AG09319 (cell line): ENCODE results near the gene TNFRSF14.

Source experiments
- DNase-seq: peaks from one replicate; pipeline ENCODE4 v3.0.0-alpha.2; 2010; ENCODE audit warnings: low read depth; ENCODE audit errors: extremely low read depth
- TF ChIP-seq, protein P1 (sequence below): IDR thresholded peaks from 2 replicates; pipeline ENCODE4 v1.5.1; 2011; ENCODE audit warnings: low read depth, mild to moderate bottlenecking, inconsistent platforms, low read length, moderate library complexity

Gene TNFRSF14

DNA sequence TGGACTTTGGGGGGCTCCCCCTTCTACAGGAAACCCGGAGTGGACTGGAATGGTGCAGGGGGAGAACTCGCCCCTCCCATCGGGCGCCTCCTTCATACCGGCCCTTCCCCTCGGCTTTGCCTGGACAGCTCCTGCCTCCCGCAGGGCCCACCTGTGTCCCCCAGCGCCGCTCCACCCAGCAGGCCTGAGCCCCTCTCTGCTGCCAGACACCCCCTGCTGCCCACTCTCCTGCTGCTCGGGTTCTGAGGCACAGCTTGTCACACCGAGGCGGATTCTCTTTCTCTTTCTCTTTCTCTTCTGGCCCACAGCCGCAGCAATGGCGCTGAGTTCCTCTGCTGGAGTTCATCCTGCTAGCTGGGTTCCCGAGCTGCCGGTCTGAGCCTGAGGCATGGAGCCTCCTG lies at the start of gene TNFRSF14:
TNFRSF14 (plus strand) TSS at position 95 of the 401 bp plus-strand sequence; CDS start at position 389, 294 bp downstream.
- no peak for DNase-seq
- TF ChIP-seq, protein P1, sequence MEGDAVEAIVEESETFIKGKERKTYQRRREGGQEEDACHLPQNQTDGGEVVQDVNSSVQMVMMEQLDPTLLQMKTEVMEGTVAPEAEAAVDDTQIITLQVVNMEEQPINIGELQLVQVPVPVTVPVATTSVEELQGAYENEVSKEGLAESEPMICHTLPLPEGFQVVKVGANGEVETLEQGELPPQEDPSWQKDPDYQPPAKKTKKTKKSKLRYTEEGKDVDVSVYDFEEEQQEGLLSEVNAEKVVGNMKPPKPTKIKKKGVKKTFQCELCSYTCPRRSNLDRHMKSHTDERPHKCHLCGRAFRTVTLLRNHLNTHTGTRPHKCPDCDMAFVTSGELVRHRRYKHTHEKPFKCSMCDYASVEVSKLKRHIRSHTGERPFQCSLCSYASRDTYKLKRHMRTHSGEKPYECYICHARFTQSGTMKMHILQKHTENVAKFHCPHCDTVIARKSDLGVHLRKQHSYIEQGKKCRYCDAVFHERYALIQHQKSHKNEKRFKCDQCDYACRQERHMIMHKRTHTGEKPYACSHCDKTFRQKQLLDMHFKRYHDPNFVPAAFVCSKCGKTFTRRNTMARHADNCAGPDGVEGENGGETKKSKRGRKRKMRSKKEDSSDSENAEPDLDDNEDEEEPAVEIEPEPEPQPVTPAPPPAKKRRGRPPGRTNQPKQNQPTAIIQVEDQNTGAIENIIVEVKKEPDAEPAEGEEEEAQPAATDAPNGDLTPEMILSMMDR, result peak; percentile 6

DNA sequence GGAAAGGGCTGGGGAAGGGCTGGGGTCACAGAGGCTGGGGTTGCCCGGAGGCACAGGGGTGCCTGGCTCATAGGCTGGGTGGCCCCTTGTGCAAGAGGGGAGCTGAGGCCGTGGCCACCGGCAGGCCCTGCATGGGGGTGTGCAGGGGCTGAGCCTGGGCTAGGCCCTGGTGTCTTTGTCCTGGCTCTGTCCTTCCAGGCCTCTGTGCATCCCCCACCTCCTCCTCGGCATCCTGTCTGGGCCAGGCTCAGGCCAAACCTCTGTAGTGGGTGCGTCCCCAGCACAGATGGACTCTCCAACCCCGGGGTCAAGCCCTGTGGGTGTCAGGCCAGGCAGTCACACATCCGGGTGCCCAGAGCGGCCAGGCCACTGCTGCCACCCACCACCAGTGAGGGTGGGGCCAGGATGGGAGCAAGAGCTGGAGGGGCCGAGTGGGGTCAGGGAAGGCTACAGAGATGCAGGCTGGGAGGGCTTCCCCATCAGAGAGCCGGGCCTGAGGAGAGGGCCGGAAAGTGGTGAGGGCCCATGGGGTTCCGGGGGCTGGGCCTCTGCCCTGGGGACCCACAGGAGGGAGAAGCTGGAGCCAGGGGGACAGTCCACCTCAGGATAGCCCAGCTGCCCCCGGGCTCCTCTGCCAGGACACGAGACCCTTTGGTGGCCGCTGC lies 49.1 kb upstream of the TNFRSF14 start:
- TF ChIP-seq, protein P1, result no peak
- no peak for DNase-seq

- DNase-seq, result no peak
- TF ChIP-seq, protein P1, result no peak
Measured at GRCh38 chr1:2507744-2508155, 48.4 kb upstream of the TNFRSF14 start.

DNA sequence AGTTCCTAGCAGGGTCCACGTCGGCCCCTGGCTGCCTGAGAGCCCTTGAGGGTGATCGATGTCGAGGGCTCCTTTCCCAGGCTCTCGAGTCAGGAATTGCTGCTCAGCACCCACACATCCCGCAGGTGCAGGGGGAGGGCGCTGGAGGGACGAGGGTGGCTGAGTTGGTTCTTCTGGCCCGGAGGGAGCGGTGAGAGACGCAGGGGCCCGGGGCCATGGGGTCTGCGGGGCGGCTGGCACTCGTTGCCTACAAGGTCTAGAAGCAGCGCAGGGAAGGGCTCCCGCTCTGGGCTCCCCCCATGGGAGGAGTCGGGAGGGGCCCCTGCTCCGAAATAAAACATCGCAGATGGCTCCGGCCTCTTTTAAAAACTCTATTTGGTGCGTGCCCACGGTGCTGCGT lies 48.0 kb upstream of the TNFRSF14 start:
- TF ChIP-seq, protein P1, result no peak
- no peak for DNase-seq

- DNase-seq, result no peak
- TF ChIP-seq, protein P1, result no peak
Measured at GRCh38 chr1:2508751-2509150, 47.4 kb upstream of the TNFRSF14 start.

- TF ChIP-seq, protein P1, result no peak
- no peak for DNase-seq
Measured at GRCh38 chr1:2509589-2509988, 46.6 kb upstream of the TNFRSF14 start.

- TF ChIP-seq, protein P1, result no peak
- no peak for DNase-seq
Measured at GRCh38 chr1:2510366-2511155, 45.6 kb upstream of the TNFRSF14 start.
